SK-N-SH (cell line): ENCODE measurements around the gene TMEM174.

ENCODE experiments used
- CHD2 ChIP-seq: fragments of 150-350 bp; IDR thresholded peaks from 2 replicates; pipeline ENCODE4 v1.6.1; 2018; ENCODE audit warnings: low read length; ENCODE audit not compliant: partially characterized antibody
- CTCF ChIP-seq: fragments of 200-600 bp; sonication (generic); IDR thresholded peaks from 2 replicates; pipeline ENCODE4 v1.6.1; 2017; ENCODE audit warnings: antibody characterized with exemption, mild to moderate bottlenecking, moderate library complexity
- ELF1 ChIP-seq: IDR thresholded peaks from 2 replicates; pipeline ENCODE4 v1.4.0; 2012
- JUND ChIP-seq: IDR thresholded peaks from 2 replicates; pipeline ENCODE4 v1.4.0; 2012
- MAX ChIP-seq: IDR thresholded peaks from 2 replicates; pipeline ENCODE4 v1.4.0; 2012; ENCODE audit warnings: low read depth
- NRF1 ChIP-seq: IDR thresholded peaks from 2 replicates; pipeline ENCODE4 v1.6.1; 2012; ENCODE audit warnings: low read depth, mild to moderate bottlenecking, low read length
- POLR2AphosphoS5 ChIP-seq: IDR thresholded peaks from 2 replicates; pipeline ENCODE4 v1.6.1; 2012; ENCODE audit warnings: low read depth, low read length
- RAD21 ChIP-seq: IDR thresholded peaks from 2 replicates; pipeline ENCODE4 v1.6.1; 2012; ENCODE audit warnings: mild to moderate bottlenecking, low read length
- REST ChIP-seq: IDR thresholded peaks from 2 replicates; pipeline ENCODE4 v1.6.1; 2012; ENCODE audit warnings: mild to moderate bottlenecking, low read depth, low read length, moderate library complexity
- SMC3 ChIP-seq: IDR thresholded peaks from 2 replicates; pipeline ENCODE4 v1.6.1; 2012; ENCODE audit warnings: low read depth, low read length, improper control_type of control experiment
- TAF1 ChIP-seq: IDR thresholded peaks from 2 replicates; pipeline ENCODE4 v1.6.1; 2012; ENCODE audit warnings: low read depth, mild to moderate bottlenecking, low read length, moderate library complexity, borderline replicate concordance
- USF2 ChIP-seq: fragments of 150-350 bp; IDR thresholded peaks from 2 replicates; pipeline ENCODE4 v1.6.1; 2017; ENCODE audit warnings: antibody characterized with exemption, low read length, low read depth, borderline replicate concordance

- TF ChIP-seq CTCF, result no peak
- TF ChIP-seq SMC3, result no peak
- no peak for TF ChIP-seq POLR2AphosphoS5
- no peak for TF ChIP-seq MAX
- TF ChIP-seq NRF1, result no peak
- TF ChIP-seq REST, result no peak
- no peak for TF ChIP-seq RAD21
- no peak for TF ChIP-seq JUND
- TF ChIP-seq CHD2, result no peak
- TF ChIP-seq ELF1, result no peak
- TF ChIP-seq TAF1, result no peak
- no peak for TF ChIP-seq USF2
These were observed 29.3 kb upstream of the TMEM174 start for GRCh38 chr5:73143716-73144115.
